Measurements from ENCODE around the gene NVL. TPM values are rescaled to one million over a fixed set of nuclear protein-coding genes. Genes with fewer than 3 reads are reported as not detected.
A peak's percentile ranks its signal among the peaks of the same experiment; 100 is the strongest.

NVL gene
- total RNA-seq, 1 experiment from 2014 or later: 45.0 TPM

DNA sequence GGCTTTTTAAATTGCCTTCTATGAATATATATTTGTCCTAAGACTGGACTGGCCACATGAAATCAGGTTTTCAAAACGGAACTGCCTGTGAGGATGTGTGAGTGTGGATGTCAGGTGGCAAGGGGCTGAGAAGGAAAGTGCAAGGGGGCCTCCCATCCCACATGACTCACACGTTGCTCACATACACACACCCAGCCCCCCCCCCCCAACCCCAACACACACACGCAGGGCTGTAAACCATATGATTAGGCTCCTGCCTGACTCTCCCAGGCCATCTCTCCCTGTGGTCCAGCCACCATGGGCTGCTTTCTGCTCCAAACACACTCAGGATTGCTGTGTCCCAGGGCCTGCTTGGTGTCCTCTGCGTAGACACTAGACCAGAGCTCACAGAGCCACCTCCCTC lies 124.5 kb downstream of the NVL start:
- TF ChIP-seq, protein P1, sequence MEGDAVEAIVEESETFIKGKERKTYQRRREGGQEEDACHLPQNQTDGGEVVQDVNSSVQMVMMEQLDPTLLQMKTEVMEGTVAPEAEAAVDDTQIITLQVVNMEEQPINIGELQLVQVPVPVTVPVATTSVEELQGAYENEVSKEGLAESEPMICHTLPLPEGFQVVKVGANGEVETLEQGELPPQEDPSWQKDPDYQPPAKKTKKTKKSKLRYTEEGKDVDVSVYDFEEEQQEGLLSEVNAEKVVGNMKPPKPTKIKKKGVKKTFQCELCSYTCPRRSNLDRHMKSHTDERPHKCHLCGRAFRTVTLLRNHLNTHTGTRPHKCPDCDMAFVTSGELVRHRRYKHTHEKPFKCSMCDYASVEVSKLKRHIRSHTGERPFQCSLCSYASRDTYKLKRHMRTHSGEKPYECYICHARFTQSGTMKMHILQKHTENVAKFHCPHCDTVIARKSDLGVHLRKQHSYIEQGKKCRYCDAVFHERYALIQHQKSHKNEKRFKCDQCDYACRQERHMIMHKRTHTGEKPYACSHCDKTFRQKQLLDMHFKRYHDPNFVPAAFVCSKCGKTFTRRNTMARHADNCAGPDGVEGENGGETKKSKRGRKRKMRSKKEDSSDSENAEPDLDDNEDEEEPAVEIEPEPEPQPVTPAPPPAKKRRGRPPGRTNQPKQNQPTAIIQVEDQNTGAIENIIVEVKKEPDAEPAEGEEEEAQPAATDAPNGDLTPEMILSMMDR (IDR thresholded peaks at IDR 0.05; ENCODE audit: insufficient read depth in 1 of 2, low read depth in 1 of 2, low read length in 1 of 2, severe bottlenecking in 1 of 2, unreplicated experiment in 1 of 2): no peak
- Mint-ChIP-seq H3K27ac (ENCODE audit: unreplicated experiment) (peak overlapping the region; percentile 92), H3K9me3 (ENCODE audit: unreplicated experiment) (no peaks in the 10 kb centered on the region), H3K36me3 (ENCODE audit: insufficient read depth, unreplicated experiment) (no peaks in the 10 kb centered on the region), H3K4me3 (ENCODE audit: unreplicated experiment) (peak overlapping the region; percentile 56), H3K4me1 (ENCODE audit: low read depth, unreplicated experiment) (peaks cover 16% of the 10 kb centered on the region), H3K27me3 (ENCODE audit: insufficient read depth, unreplicated experiment) (no peaks in the 10 kb centered on the region)
- H3K4me1 ChIP-seq: peaks cover 23% of the 10 kb centered on the region
- ChIA-PET POLR2A (interaction anchor here (0.5 to 1.3 kb wide), 4 partner anchors 8 to 212 kb away, joined by 3 read pairs; no protein-coding TSS in a partner anchor), CTCF (interaction anchor here (1.0 kb wide), 1 partner anchor 89 kb away, joined by 4 read pairs; no protein-coding TSS in a partner anchor)
- no peak overlapping the region for H3K4me3 ChIP-seq (ENCODE audit: low read depth, low read length)
- no peaks in the 10 kb centered on the region for H3K9me3 ChIP-seq
- no peaks in the 10 kb centered on the region for H3K27me3 ChIP-seq (replicated peaks; ENCODE audit: control insufficient read depth, insufficient read depth, low read length)
- BruUV-seq (replicated peaks): no TSS peak
- no peaks in the 10 kb centered on the region for H3K36me3 ChIP-seq (ENCODE audit: control insufficient read depth, insufficient read depth, low read length)
- DNase-seq: no peak
- intact Hi-C loops (cut with micrococcal nuclease; ENCODE audit: unreplicated experiment): no loop called here

DNA sequence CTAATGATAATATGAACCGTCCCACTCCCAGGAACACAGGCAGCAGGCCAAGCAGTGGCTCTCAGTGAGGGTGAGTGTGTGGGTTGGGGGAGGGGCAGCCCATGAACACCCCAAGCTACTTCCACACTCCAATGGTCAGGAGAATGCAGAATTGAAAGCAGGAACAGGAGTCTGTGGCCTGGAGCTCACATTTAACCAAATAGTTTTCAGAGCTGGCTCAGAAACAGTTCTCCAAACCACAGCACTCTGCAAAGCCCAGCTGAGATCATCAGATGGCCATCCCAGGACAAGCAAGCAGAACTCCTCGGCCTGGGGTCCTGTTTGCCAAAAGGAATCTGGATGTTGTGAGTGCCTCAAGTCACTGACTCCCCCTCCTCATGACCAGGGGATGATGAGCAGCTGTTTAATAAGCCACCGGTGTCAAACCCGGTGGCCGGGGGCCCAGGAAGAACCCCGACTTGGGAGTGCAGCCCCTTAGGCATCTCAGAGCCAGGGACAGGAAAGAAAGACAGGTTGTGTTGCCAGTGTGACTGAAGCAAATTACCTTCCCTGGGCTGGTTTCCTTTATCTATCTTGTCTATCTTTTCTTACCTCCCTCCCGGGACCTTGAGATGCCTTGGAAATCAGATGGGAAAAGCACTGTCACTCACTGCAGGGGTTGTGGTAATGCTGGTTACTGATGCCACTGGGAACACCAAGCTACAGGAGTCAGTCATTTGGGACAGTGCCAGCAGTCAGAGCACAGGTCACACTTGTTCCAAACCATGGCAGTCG lies 126.5 kb downstream of the NVL start:
- H3K27me3 ChIP-seq (replicated peaks; ENCODE audit: control insufficient read depth, insufficient read depth, low read length): no peaks in the 10 kb centered on the region
- peaks cover 8% of the 10 kb centered on the region for H3K4me1 Mint-ChIP-seq (ENCODE audit: low read depth, unreplicated experiment)
- no peak for DNase-seq
- no peak overlapping the region for H3K4me3 Mint-ChIP-seq (ENCODE audit: unreplicated experiment)
- CTCF ChIA-PET: no interaction called here
- no peaks in the 10 kb centered on the region for H3K36me3 Mint-ChIP-seq (ENCODE audit: insufficient read depth, unreplicated experiment)
- no peak overlapping the region for H3K27ac Mint-ChIP-seq (ENCODE audit: unreplicated experiment)
- H3K27me3 Mint-ChIP-seq (ENCODE audit: insufficient read depth, unreplicated experiment): no peaks in the 10 kb centered on the region
- POLR2A ChIA-PET: no interaction called here
- no peak overlapping the region for H3K4me3 ChIP-seq (ENCODE audit: low read depth, low read length)
- no TSS peak for BruUV-seq (replicated peaks)
- intact Hi-C loops (cut with micrococcal nuclease; ENCODE audit: unreplicated experiment): no loop called here
- H3K36me3 ChIP-seq (ENCODE audit: control insufficient read depth, insufficient read depth, low read length): no peaks in the 10 kb centered on the region
- H3K9me3 ChIP-seq: no peaks in the 10 kb centered on the region
- TF ChIP-seq, protein P1 (IDR thresholded peaks at IDR 0.05; ENCODE audit: insufficient read depth in 1 of 2, low read depth in 1 of 2, low read length in 1 of 2, severe bottlenecking in 1 of 2, unreplicated experiment in 1 of 2): no peak
- peaks cover 16% of the 10 kb centered on the region for H3K4me1 ChIP-seq
- H3K9me3 Mint-ChIP-seq (ENCODE audit: unreplicated experiment): no peaks in the 10 kb centered on the region

DNA sequence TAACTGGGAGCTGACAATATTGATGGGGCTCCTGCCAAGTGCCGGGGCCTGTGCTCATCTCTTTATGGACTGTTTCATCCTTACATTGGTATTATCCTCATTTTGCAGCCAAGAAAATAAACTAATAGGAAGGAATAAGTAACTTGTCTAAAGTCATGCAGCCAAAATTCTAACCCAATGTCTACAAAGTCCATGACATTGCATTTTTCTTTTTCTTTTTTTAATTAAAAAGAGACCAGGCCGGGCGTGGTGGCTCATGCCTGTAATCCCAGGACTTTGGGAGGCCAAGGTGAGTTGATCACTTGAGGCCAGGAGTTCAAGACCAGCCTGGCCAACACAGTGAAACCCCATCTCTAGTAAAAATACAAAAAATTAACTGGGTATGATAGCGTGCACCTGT lies 128.1 kb downstream of the NVL start:
- ChIA-PET CTCF (no interaction called here), POLR2A (no interaction called here)
- no peak for DNase-seq
- intact Hi-C loops (cut with micrococcal nuclease; ENCODE audit: unreplicated experiment): no loop called here
- Mint-ChIP-seq H3K36me3 (ENCODE audit: insufficient read depth, unreplicated experiment) (no peaks in the 10 kb centered on the region), H3K4me1 (ENCODE audit: low read depth, unreplicated experiment) (peaks cover 8% of the 10 kb centered on the region), H3K9me3 (ENCODE audit: unreplicated experiment) (no peaks in the 10 kb centered on the region), H3K27me3 (ENCODE audit: insufficient read depth, unreplicated experiment) (no peaks in the 10 kb centered on the region), H3K4me3 (ENCODE audit: unreplicated experiment) (no peak overlapping the region), H3K27ac (ENCODE audit: unreplicated experiment) (no peak overlapping the region)
- BruUV-seq (replicated peaks): no TSS peak
- Histone ChIP-seq H3K4me1 (peaks cover 20% of the 10 kb centered on the region), H3K27me3 (replicated peaks; ENCODE audit: control insufficient read depth, insufficient read depth, low read length) (no peaks in the 10 kb centered on the region), H3K9me3 (no peaks in the 10 kb centered on the region), H3K4me3 (ENCODE audit: low read depth, low read length) (no peak overlapping the region), H3K36me3 (ENCODE audit: control insufficient read depth, insufficient read depth, low read length) (no peaks in the 10 kb centered on the region)
- TF ChIP-seq, protein P1 (IDR thresholded peaks at IDR 0.05; ENCODE audit: insufficient read depth in 1 of 2, low read depth in 1 of 2, low read length in 1 of 2, severe bottlenecking in 1 of 2, unreplicated experiment in 1 of 2): no peak

Data from Caco-2 (cell line).